MM.1S (cell line): ENCODE results near the gene FGF14.

ENCODE experiments used
- EZH2 ChIP-seq: fragments of 300-600 bp; sonication (generic); optimal IDR thresholded peaks from 2 replicates; pipeline ENCODE3; 2017; ENCODE audit warnings: low read depth, mild to moderate bottlenecking, antibody characterized with exemption, low read length, mixed read lengths
- TF ChIP-seq, protein P1 (sequence below): fragments of 300-600 bp; sonication (generic); IDR thresholded peaks from 2 replicates; pipeline ENCODE4 v1.5.1; 2016; ENCODE audit warnings: antibody characterized with exemption, low read length, mixed read lengths

DNA sequence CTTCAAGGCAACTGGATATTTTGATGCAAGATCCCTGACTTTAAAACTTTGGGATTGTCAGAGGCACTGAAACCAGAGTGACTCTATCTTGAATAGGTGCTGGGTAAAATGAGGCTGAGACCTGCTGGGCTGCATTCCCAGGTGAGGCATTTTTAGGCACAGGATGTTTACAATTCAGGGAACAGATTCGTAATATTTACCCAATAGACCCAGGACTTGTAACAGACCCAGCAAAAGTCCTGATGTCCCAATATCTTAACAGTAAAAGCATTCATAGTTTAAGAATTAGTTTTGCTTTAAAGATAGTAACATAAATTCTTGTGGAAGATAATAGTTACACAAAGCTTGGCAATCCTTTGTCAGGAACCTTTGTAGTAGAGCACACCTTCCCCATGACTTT, 166.2 kb downstream of the FGF14 start:
- TF ChIP-seq, protein P1, sequence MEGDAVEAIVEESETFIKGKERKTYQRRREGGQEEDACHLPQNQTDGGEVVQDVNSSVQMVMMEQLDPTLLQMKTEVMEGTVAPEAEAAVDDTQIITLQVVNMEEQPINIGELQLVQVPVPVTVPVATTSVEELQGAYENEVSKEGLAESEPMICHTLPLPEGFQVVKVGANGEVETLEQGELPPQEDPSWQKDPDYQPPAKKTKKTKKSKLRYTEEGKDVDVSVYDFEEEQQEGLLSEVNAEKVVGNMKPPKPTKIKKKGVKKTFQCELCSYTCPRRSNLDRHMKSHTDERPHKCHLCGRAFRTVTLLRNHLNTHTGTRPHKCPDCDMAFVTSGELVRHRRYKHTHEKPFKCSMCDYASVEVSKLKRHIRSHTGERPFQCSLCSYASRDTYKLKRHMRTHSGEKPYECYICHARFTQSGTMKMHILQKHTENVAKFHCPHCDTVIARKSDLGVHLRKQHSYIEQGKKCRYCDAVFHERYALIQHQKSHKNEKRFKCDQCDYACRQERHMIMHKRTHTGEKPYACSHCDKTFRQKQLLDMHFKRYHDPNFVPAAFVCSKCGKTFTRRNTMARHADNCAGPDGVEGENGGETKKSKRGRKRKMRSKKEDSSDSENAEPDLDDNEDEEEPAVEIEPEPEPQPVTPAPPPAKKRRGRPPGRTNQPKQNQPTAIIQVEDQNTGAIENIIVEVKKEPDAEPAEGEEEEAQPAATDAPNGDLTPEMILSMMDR = no peak
- TF ChIP-seq EZH2 = no peak
